Ascending aorta (tissue), 2 donors: ENCODE measurements around the gene MYO3B. TPM values are rescaled to one million over a fixed set of nuclear protein-coding genes. Genes with fewer than 3 reads are reported as not detected.

Experiments
- DNase-seq, 2 donors: peaks; one replicate each; pipeline ENCODE4 v3.0.0-alpha.2; 2019; ENCODE audit warnings: low spot score in 2 of 2
- H3K27ac ChIP-seq, 2 donors: fragments of 200-600 bp; sonication (generic); one replicate each; pipeline ENCODE4 v1.5.1; 2016 to 2017; ENCODE audit warnings: mild to moderate bottlenecking in 1 of 2
- H3K27me3 ChIP-seq: fragments of 200-600 bp; sonication (generic); one replicate; pipeline ENCODE4 v1.5.1; 2017
- H3K36me3 ChIP-seq, 2 donors: fragments of 200-600 bp; sonication (generic); one replicate each; pipeline ENCODE4 v1.5.1; 2016
- H3K4me1 ChIP-seq, 2 donors: fragments of 200-600 bp; sonication (generic); one replicate each; pipeline ENCODE4 v1.5.1; 2016 to 2017; ENCODE audit warnings: mild to moderate bottlenecking in 1 of 2
- H3K4me3 ChIP-seq, 2 donors: fragments of 200-600 bp; sonication (generic); one replicate each; pipeline ENCODE4 v1.5.1; 2016 to 2017; ENCODE audit warnings: mild to moderate bottlenecking in 1 of 2
- H3K9me3 ChIP-seq, 2 donors: fragments of 200-600 bp; sonication (generic); one replicate each; pipeline ENCODE4 v1.5.1; 2016
- intact Hi-C: fragments of 100-400 bp; cut with DNase I; formaldehyde crosslinking; loops from one replicate; pipeline ENCODE4 v1.15.1; 2023
- total RNA-seq: library from RNA; depleted of rRNA; stranded (reverse); fragments of >200 nt; gene quantifications from one replicate; pipeline ENCODE4 v1.1.0, GENCODE V29; 2016
- TF ChIP-seq, protein P1 (sequence below), 3 experiments: fragments of 200-600 bp in 2 of 3; fragments of 450-650 bp in 1 of 3; sonication (generic) in 2 of 3; IDR thresholded peaks; one replicate each; pipeline ENCODE4 v1.5.1; 2016 to 2019; ENCODE audit warnings: antibody characterized with exemption in 3 of 3, mild to moderate bottlenecking in 1 of 3, moderate library complexity in 1 of 3

Gene MYO3B
- total RNA-seq, 1 donor from 2014 or later, result not detected

DNA sequence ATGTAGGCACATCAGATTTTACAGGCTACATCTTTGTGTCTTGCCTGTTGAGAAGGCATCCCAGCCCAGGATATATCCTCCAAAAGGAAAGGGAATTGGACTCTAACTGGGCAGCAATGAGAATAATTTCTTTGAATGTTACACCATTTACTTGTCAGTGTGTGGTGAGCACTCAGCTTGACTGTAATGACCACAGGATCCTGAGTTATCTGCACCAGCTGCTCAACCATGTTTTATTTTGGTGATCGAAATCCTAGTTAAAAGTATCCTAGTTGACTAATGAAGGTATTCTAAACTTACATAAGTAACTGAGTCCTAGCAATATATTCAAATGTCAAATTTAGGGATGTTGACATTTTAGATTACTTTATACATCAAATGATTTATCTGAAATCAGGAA, 123.0 kb downstream of the MYO3B start:
- intact Hi-C loops, result no loop called here
- H3K27ac ChIP-seq, result no peak overlapping the region
- DNase-seq, result no peak

DNA sequence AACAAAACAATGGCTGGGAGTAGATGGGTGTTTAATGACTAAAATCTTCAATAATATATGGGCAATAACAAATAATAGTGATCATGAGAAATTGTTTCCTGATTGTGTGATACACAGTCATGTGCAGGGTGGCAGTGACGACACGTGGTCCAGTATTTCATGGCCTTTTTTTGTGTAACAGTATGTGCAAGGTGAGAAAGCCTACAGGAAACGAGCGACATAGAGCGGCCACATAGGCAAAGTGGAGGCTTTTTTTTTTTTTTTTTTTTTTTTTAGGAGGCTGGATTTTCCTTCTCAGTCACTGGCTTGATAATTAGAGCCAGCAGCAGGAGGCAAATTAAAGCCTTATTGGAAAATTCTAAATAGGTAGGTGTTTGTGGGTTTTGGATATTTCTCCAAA, 123.7 kb downstream of the MYO3B start:
- Histone ChIP-seq H3K4me1 (no peaks in the 10 kb centered on the region), H3K36me3 (no peaks in the 10 kb centered on the region), H3K27me3 (no peaks in the 10 kb centered on the region), H3K4me3 (no peak overlapping the region), H3K27ac (no peak overlapping the region), H3K9me3 (no peaks in the 10 kb centered on the region)
- intact Hi-C loops, result no loop called here
- no peak for DNase-seq
- TF ChIP-seq, protein P1, sequence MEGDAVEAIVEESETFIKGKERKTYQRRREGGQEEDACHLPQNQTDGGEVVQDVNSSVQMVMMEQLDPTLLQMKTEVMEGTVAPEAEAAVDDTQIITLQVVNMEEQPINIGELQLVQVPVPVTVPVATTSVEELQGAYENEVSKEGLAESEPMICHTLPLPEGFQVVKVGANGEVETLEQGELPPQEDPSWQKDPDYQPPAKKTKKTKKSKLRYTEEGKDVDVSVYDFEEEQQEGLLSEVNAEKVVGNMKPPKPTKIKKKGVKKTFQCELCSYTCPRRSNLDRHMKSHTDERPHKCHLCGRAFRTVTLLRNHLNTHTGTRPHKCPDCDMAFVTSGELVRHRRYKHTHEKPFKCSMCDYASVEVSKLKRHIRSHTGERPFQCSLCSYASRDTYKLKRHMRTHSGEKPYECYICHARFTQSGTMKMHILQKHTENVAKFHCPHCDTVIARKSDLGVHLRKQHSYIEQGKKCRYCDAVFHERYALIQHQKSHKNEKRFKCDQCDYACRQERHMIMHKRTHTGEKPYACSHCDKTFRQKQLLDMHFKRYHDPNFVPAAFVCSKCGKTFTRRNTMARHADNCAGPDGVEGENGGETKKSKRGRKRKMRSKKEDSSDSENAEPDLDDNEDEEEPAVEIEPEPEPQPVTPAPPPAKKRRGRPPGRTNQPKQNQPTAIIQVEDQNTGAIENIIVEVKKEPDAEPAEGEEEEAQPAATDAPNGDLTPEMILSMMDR (IDR thresholded peaks at IDR 0.05), result no peak

More for the DNA sequence above, 123.0 kb downstream of the MYO3B start:
- TF ChIP-seq, protein P1 (IDR thresholded peaks at IDR 0.05), result no peak
- H3K4me1 ChIP-seq, result no peaks in the 10 kb centered on the region
- H3K4me3 ChIP-seq, result no peak overlapping the region
- no peaks in the 10 kb centered on the region for H3K36me3 ChIP-seq
- no peaks in the 10 kb centered on the region for H3K9me3 ChIP-seq
- no peaks in the 10 kb centered on the region for H3K27me3 ChIP-seq

DNA sequence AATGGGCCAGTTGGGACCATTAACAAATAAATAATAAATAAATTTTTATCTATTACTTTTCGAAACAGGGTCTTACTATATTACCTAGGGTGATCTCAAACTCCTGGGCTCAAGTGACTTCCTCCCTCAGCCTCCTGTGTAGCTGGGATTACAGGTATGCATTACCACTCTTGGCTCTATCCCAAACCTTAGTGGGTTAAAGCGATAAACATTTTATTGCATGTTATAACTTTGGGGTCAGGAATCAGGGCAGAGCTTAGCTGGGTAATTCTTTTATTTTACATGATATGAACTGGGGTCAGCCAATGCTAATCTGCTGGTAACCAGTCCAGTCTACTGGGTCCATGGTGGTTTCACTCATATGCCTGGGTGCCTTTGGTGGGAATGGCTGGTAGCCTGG, 127.8 kb downstream of the MYO3B start:
- no peak for DNase-seq
- intact Hi-C loops, result no loop called here
- TF ChIP-seq, protein P1 (IDR thresholded peaks at IDR 0.05), result no peak
- Histone ChIP-seq H3K36me3 (no peaks in the 10 kb centered on the region), H3K9me3 (no peaks in the 10 kb centered on the region), H3K4me3 (no peak overlapping the region), H3K4me1 (no peaks in the 10 kb centered on the region), H3K27ac (no peak overlapping the region), H3K27me3 (no peaks in the 10 kb centered on the region)

DNA sequence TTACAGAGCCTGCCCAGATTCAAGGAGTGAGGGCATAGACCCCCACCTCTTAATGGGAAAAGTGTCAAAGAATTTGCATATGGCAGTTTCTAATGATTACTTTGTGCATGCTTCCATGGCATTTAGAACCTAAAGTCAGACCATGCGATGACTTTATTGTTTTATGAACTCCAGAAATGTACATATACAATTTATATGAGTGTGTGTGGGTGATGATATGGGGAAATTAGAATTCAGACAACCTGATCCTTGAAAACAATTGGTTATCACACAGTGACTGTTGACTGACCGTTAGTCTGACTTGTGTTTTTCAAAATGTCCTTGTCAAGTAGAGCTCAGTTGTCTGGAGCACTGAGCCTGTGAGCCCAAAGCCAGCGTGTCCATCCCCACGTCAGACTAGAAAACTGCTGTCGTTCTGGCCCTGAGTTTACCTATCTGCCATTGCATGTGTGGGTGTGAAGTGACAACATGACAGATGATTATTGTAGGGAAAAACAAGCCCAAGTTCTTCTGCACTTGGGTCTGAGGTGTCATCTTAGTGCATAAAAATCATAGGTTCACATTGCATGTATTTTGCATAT, 128.4 kb downstream of the MYO3B start:
- DNase-seq, result no peak
- H3K27me3 ChIP-seq, result no peaks in the 10 kb centered on the region
- H3K4me3 ChIP-seq, result no peak overlapping the region
- no peaks in the 10 kb centered on the region for H3K4me1 ChIP-seq
- intact Hi-C loops, result no loop called here
- no peaks in the 10 kb centered on the region for H3K9me3 ChIP-seq
- no peak overlapping the region for H3K27ac ChIP-seq
- TF ChIP-seq, protein P1 (IDR thresholded peaks at IDR 0.05), result no peak
- H3K36me3 ChIP-seq, result no peaks in the 10 kb centered on the region

DNA sequence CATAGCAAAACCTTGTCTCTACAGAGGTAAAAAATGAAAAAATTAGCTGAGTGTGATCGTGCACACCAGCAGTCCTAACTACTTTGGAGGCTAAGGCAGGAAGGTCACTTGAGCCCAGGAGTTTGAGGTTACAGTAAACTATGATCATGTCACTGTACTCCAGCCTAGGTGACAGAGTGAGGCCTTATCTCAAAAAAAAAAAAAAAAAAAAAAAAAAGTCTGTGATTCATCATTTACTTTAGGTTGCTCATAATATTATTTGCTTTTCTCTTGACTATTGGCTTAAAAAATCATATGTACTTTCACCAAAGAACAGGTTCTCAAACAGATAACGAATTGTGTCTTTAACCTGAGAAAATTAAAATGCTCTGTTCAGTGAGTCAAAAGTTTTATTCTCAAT, 129.1 kb downstream of the MYO3B start:
- TF ChIP-seq, protein P1 (IDR thresholded peaks at IDR 0.05), result no peak
- no peak for DNase-seq
- no peak overlapping the region for H3K27ac ChIP-seq
- H3K4me1 ChIP-seq, result no peaks in the 10 kb centered on the region
- H3K27me3 ChIP-seq, result no peaks in the 10 kb centered on the region
- H3K4me3 ChIP-seq, result no peak overlapping the region
- no peaks in the 10 kb centered on the region for H3K36me3 ChIP-seq
- no peaks in the 10 kb centered on the region for H3K9me3 ChIP-seq
- intact Hi-C loops, result no loop called here
